Breast epithelium (tissue), 4 donors: ENCODE data around the gene RETREG1. TPM values are rescaled to one million over a fixed set of nuclear protein-coding genes. Genes with fewer than 3 reads are reported as not detected.

Experiments used
- DNase-seq, 2 donors: peaks; one replicate each; pipeline ENCODE4 v3.0.0-alpha.2; 2019; ENCODE audit warnings: low spot score in 2 of 2
- H3K27ac ChIP-seq, 2 donors: fragments of 200-600 bp; sonication (generic) in 1 of 2; one replicate each; pipeline ENCODE4 v1.5.1; 2016 to 2019; ENCODE audit warnings: mild to moderate bottlenecking in 1 of 2
- H3K27me3 ChIP-seq, 2 donors: fragments of 200-600 bp; sonication (generic) in 1 of 2; one replicate each; pipeline versions ENCODE4 v1.5.1 to v1.6.0; 2017 to 2019; ENCODE audit warnings: control low read depth in 1 of 2, mild to moderate bottlenecking in 1 of 2
- H3K36me3 ChIP-seq: fragments of 200-600 bp; one replicate; pipeline ENCODE4 v1.5.1; 2019
- H3K4me1 ChIP-seq, 2 donors: fragments of 200-600 bp; sonication (generic); one replicate each; pipeline ENCODE4 v1.5.1; 2016 to 2019; ENCODE audit warnings: control low read depth in 1 of 2
- H3K4me3 ChIP-seq, 3 donors: fragments of 200-600 bp; sonication (generic); 1 replicate in 2 of 3; 2 replicates in 1 of 3; pipeline ENCODE4 v1.5.1; 2016 to 2019; ENCODE audit warnings: mild to moderate bottlenecking in 3 of 3, moderate library complexity in 2 of 3
- H3K9me3 ChIP-seq, 2 donors: fragments of 200-600 bp; sonication (generic) in 1 of 2; one replicate each; pipeline ENCODE4 v1.5.1; 2016 to 2019; ENCODE audit warnings: control low read depth in 1 of 2
- POLR2A ChIP-seq: fragments of 450-650 bp; IDR thresholded peaks from one replicate; pipeline ENCODE4 v1.6.1; 2016; ENCODE audit warnings: antibody characterized with exemption, mild to moderate bottlenecking, moderate library complexity
- POLR2AphosphoS5 ChIP-seq, 3 donors: sonication (generic); formaldehyde crosslinking; IDR thresholded peaks; one replicate each; pipeline ENCODE4 v1.6.1; 2017; ENCODE audit warnings: antibody characterized with exemption in 3 of 3
- intact Hi-C: fragments of 100-400 bp; cut with DNase I; formaldehyde crosslinking; loops from one replicate; pipeline ENCODE4 v1.15.1; 2023; ENCODE audit warnings: low total_unique reads
- total RNA-seq, 3 donors: library from RNA; depleted of rRNA; stranded (reverse); fragments of >200 nt; gene quantifications; one replicate each; pipeline ENCODE4 v1.1.0, GENCODE V29; 2016
- TF ChIP-seq, protein P1 (sequence below), 3 donors: fragments of 450-650 bp; IDR thresholded peaks; one replicate each; pipeline ENCODE4 v1.5.1; 2016 to 2017; ENCODE audit warnings: antibody characterized with exemption in 3 of 3, mild to moderate bottlenecking in 3 of 3, moderate library complexity in 3 of 3

Gene RETREG1
- total RNA-seq, 3 donors from 2014 or later: 27.1 to 51.5 (median 37.7) TPM

DNA sequence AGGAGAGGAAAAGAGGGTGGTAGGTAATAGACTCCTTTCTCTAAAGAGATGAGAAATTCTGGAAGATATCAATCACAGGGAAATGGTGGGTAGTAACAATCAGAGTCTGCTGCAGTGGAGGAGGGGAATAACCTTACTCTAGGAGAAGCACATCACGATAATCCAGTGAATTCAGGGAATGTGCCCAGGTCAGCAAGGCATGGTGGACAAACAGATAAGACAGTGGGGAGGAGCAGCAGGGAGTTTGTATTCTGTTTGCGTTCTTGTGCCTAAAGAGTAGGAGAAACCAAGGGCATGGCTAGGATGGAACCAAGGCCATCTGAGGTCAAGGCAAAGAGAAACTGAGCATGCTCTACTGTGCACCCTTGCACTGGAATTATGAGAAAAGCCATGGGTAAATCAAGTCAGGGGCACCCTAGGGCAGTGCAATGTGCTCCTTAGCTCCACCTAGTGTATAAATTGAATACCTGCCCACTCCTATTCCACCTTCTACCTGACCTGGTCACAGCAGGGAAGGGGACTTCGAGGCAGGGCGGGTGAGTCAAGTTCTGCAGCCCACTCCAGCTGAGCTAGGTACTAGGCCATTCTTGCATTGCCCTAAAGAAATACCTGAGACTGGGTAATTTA lies 31.6 kb downstream of the RETREG1 start:
- TF ChIP-seq, protein P1, sequence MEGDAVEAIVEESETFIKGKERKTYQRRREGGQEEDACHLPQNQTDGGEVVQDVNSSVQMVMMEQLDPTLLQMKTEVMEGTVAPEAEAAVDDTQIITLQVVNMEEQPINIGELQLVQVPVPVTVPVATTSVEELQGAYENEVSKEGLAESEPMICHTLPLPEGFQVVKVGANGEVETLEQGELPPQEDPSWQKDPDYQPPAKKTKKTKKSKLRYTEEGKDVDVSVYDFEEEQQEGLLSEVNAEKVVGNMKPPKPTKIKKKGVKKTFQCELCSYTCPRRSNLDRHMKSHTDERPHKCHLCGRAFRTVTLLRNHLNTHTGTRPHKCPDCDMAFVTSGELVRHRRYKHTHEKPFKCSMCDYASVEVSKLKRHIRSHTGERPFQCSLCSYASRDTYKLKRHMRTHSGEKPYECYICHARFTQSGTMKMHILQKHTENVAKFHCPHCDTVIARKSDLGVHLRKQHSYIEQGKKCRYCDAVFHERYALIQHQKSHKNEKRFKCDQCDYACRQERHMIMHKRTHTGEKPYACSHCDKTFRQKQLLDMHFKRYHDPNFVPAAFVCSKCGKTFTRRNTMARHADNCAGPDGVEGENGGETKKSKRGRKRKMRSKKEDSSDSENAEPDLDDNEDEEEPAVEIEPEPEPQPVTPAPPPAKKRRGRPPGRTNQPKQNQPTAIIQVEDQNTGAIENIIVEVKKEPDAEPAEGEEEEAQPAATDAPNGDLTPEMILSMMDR (IDR thresholded peaks at IDR 0.05): peak in 1 of 3 donors; percentile 11
- no peak for TF ChIP-seq POLR2A
- Histone ChIP-seq H3K4me1 (peaks cover 0 to 2% of the 10 kb centered on the region in 2 donors), H3K36me3 (no peaks in the 10 kb centered on the region), H3K9me3 (no peaks in the 10 kb centered on the region), H3K27me3 (no peaks in the 10 kb centered on the region), H3K4me3 (no peak overlapping the region), H3K27ac (no peak overlapping the region)
- no peak for DNase-seq
- intact Hi-C loops: no loop called here

DNA sequence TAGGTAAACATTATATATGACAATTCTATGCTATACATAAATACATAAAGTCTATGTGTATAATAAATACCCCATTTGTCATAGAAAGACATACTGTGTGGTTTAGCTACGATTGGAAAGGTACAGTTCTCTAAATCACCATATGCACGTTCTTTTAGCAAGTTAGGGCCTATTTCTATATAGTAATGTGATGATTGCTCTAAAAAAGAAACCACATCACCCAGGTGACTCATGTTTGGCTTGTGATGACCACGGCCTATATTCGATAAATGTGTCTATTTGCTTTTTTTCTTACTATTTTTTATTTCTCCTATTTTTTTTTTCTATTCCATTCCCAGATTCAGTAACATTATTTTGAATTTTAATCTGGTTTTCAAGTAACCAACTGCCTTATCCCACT lies 34.7 kb downstream of the RETREG1 start:
- no peaks in the 10 kb centered on the region for H3K36me3 ChIP-seq
- DNase-seq: no peak
- H3K27ac ChIP-seq: no peak overlapping the region
- H3K27me3 ChIP-seq: no peaks in the 10 kb centered on the region
- peaks cover 0 to 2% of the 10 kb centered on the region in 2 donors for H3K4me1 ChIP-seq
- H3K4me3 ChIP-seq: no peak overlapping the region
- TF ChIP-seq, protein P1 (IDR thresholded peaks at IDR 0.05): no peak
- TF ChIP-seq POLR2AphosphoS5 (IDR thresholded peaks at IDR 0.05) (no peak), POLR2A (no peak)
- no peaks in the 10 kb centered on the region for H3K9me3 ChIP-seq
- intact Hi-C loops: no loop called here

DNA sequence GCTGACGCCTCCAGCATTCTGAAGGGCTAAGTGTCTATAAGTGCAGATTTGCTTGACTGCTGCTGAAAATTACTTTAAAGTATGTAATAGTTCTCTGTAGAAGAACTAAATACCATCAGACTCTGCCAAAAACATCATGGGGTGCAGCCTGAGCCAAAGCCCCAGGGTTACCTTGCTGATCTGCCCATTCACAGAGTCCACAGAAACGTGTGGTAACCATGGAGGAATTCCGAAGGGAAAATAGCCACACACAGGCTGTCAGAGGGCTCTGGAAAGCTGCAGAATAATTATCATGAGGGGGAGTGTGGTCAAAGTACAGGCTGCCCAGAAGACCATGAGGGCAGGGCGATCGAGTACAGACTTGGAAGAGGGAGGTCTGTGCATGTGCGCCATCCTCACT lies 36.4 kb downstream of the RETREG1 start:
- Histone ChIP-seq H3K27ac (peak overlapping the region; percentile 43 to 59), H3K4me3 (no peak overlapping the region), H3K27me3 (no peaks in the 10 kb centered on the region), H3K9me3 (no peaks in the 10 kb centered on the region), H3K4me1 (peaks cover 0 to 2% of the 10 kb centered on the region in 2 donors), H3K36me3 (no peaks in the 10 kb centered on the region)
- TF ChIP-seq, protein P1 (IDR thresholded peaks at IDR 0.05): no peak
- peak in 1 of 3 donors; percentile 37 for TF ChIP-seq POLR2AphosphoS5 (IDR thresholded peaks at IDR 0.05)
- DNase-seq: peak in 1 of 2 donors; percentile 86
- intact Hi-C loops: no loop called here

DNA sequence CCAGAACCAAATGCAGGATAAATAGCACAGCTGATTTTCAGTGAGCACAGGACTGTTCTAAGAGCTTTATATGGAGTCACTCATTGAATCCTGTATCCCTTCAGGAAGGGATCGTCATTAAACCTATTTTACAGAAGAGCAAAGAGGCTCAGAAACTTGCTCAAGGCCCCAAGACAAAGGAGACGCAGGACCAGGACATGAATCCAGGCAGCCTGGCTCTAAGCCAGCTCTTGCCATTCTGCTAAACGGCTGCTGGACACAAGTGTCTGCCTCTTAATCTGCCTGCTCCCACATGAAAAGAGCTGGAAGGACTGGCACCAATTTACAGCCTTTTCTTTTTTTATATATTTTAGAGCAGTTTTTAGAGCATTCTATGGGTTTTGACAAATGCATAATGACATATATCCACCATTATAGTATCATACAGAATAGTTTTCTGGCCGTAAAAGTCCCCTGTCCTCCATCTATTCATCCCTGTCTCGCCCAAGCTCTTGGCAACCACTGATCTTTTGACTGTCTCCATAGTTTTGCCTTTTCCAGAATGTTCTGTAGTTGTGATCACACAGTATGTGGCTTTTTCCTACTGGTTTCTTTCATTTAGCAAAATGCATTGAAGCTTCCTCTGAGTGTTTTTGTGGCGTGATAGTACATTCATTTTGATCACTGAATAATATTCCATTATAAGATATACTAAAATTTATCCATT lies 37.5 kb downstream of the RETREG1 start:
- Histone ChIP-seq H3K36me3 (no peaks in the 10 kb centered on the region), H3K27me3 (no peaks in the 10 kb centered on the region), H3K9me3 (no peaks in the 10 kb centered on the region), H3K27ac (no peak overlapping the region), H3K4me1 (peaks cover 2 to 7% of the 10 kb centered on the region in 2 donors), H3K4me3 (no peak overlapping the region)
- TF ChIP-seq POLR2A: no peak
- no peak for TF ChIP-seq POLR2AphosphoS5 (IDR thresholded peaks at IDR 0.05)
- TF ChIP-seq, protein P1 (IDR thresholded peaks at IDR 0.05): no peak
- intact Hi-C loops: no loop called here
- DNase-seq: peak in 1 of 2 donors; percentile 27

DNA sequence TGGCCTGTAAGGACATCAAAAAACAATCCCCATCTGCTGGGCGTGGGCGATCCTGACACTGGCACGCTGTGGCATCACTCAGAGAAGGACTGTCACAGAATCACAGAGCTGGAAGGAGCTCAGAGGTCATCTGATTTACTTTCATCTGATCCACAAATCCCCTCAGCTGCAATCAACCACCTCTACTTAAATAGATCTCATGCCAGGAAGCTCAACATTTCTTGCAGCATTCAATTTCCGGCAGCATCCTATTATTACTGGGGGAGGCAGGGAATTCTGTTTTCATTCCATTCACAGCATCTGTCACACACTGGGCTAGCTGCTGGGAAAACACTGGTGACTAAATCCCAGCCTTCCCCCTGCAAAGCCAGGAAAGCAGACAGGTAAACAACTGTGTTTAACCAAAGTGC lies 38.3 kb downstream of the RETREG1 start:
- H3K4me1 ChIP-seq: peaks cover 2 to 7% of the 10 kb centered on the region in 2 donors
- no peak overlapping the region for H3K4me3 ChIP-seq
- no peaks in the 10 kb centered on the region for H3K27me3 ChIP-seq
- H3K36me3 ChIP-seq: no peaks in the 10 kb centered on the region
- no peak for TF ChIP-seq POLR2AphosphoS5 (IDR thresholded peaks at IDR 0.05)
- TF ChIP-seq, protein P1 (IDR thresholded peaks at IDR 0.05): no peak
- TF ChIP-seq POLR2A: no peak
- DNase-seq: no peak
- no peaks in the 10 kb centered on the region for H3K9me3 ChIP-seq
- intact Hi-C loops: no loop called here
- H3K27ac ChIP-seq: no peak overlapping the region
